IMR-90 (cell line): ENCODE data around the gene MSRB1. TPM values are rescaled to one million over a fixed set of nuclear protein-coding genes. Genes with fewer than 3 reads are reported as not detected.

ENCODE experiments used
- ATAC-seq: fragments of 200-7000 bp; cut with Tn5 transposase; 2 replicates; pipeline ENCODE4 v1.9.1; 2020; ENCODE audit warnings: low read depth, mild to moderate bottlenecking, moderate library complexity
- BruUV-seq: library from RNA; stranded (reverse); fragments of 400-500 nt; replicated peaks from 2 replicates; lab custom pipeline; 2021; lab: Mats Ljungman, UMichigan
- CTCF ChIA-PET: fragments of 300-600 bp; formaldehyde crosslinking; extraction: SDS; loops from one replicate; lab custom pipeline; 2021; ENCODE audit warnings: antibody characterized with exemption; lab: Yijun Ruan, JAX
- POLR2A ChIA-PET: fragments of 300-600 bp; sonication (Branson Sonifier 250); formaldehyde crosslinking; loops from one replicate; lab custom pipeline; 2022; ENCODE audit warnings: antibody characterized with exemption; ENCODE audit not compliant: unreplicated experiment; lab: Charles Lee
- DNase-seq: peaks from one replicate; pipeline ENCODE4 v3.0.0; 2013
- H2AFZ ChIP-seq: replicated peaks from 2 replicates; pipeline ENCODE3; 2013; ENCODE audit warnings: low read length, mild to moderate bottlenecking; ENCODE audit not compliant: poor library complexity
- H2AK5ac ChIP-seq: 2 replicates; pipeline ENCODE4 v1.6.1; 2013; ENCODE audit warnings: low read depth, low read length, inconsistent platforms
- H2AK9ac ChIP-seq: replicated peaks from 2 replicates; pipeline ENCODE3; 2013; ENCODE audit warnings: mild to moderate bottlenecking, low read depth, low read length, moderate library complexity; ENCODE audit not compliant: poor library complexity
- H2BK120ac ChIP-seq: 2 replicates; pipeline ENCODE4 v1.6.1; 2013; ENCODE audit warnings: low read depth, low read length, inconsistent platforms
- H2BK15ac ChIP-seq: 3 replicates; pipeline ENCODE4 v1.6.1; 2013; ENCODE audit warnings: low read depth, low read length, inconsistent platforms
- H2BK20ac ChIP-seq: 2 replicates; pipeline ENCODE4 v1.6.1; 2013; ENCODE audit warnings: low read depth, mild to moderate bottlenecking, inconsistent platforms, low read length, moderate library complexity
- H2BK5ac ChIP-seq: 2 replicates; pipeline ENCODE4 v1.6.1; 2013; ENCODE audit warnings: mild to moderate bottlenecking, low read depth, low read length, inconsistent platforms; ENCODE audit not compliant: poor library complexity, severe bottlenecking
- H3K14ac ChIP-seq: replicated peaks from 2 replicates; pipeline ENCODE4 v1.6.1; 2013; ENCODE audit warnings: low read depth, low read length, inconsistent platforms
- H3K18ac ChIP-seq: 2 replicates; pipeline ENCODE4 v1.6.1; 2013; ENCODE audit warnings: low read depth, low read length, control low read depth
- H3K23ac ChIP-seq: 2 replicates; pipeline ENCODE4 v1.6.1; 2013; ENCODE audit warnings: low read depth, low read length, inconsistent platforms
- H3K27ac ChIP-seq: 2 replicates; pipeline ENCODE4 v1.5.1; 2013; ENCODE audit warnings: mild to moderate bottlenecking, control low read depth, low read length; ENCODE audit not compliant: insufficient read depth
- H3K27me3 ChIP-seq: 2 replicates; pipeline ENCODE4 v1.6.1; 2013; ENCODE audit warnings: low read length; ENCODE audit not compliant: control insufficient read depth, insufficient read depth
- H3K36me3 ChIP-seq: 2 replicates; pipeline ENCODE4 v1.6.1; 2013; ENCODE audit warnings: low read length, mixed read lengths; ENCODE audit not compliant: control insufficient read depth, insufficient read depth
- H3K4ac ChIP-seq: 2 replicates; pipeline ENCODE4 v1.6.1; 2013; ENCODE audit warnings: low read depth, low read length, inconsistent platforms
- H3K4me1 ChIP-seq: 2 replicates; pipeline ENCODE4 v1.6.1; 2013; ENCODE audit warnings: low read length, mixed read lengths; ENCODE audit not compliant: control insufficient read depth, insufficient read depth
- H3K4me2 ChIP-seq: 2 replicates; pipeline ENCODE4 v1.6.1; 2013; ENCODE audit warnings: low read depth, mild to moderate bottlenecking, control low read depth, low read length, moderate library complexity
- H3K4me3 ChIP-seq: 2 replicates; pipeline ENCODE4 v1.5.1; 2013; ENCODE audit warnings: low read depth, mild to moderate bottlenecking, control low read depth, low read length, moderate library complexity; ENCODE audit not compliant: insufficient read depth
- H3K56ac ChIP-seq: 2 replicates; pipeline ENCODE4 v1.6.1; 2013; ENCODE audit warnings: low read length, inconsistent platforms; ENCODE audit not compliant: insufficient read depth; ENCODE audit errors: extremely low read depth
- H3K79me1 ChIP-seq, 2 experiments: 2 replicates each; pipeline ENCODE4 v1.6.1; 2013; ENCODE audit warnings: low read length in 2 of 2, inconsistent platforms in 1 of 2, low read depth in 1 of 2
- H3K9ac ChIP-seq: 2 replicates; pipeline ENCODE4 v1.6.1; 2013; ENCODE audit warnings: low read depth, low read length, control low read depth
- H3K9me1 ChIP-seq: 2 replicates; pipeline ENCODE4 v1.6.1; 2013; ENCODE audit warnings: low read length, inconsistent platforms; ENCODE audit not compliant: insufficient read depth
- H3K9me3 ChIP-seq: 2 replicates; pipeline ENCODE4 v1.6.1; 2013; ENCODE audit warnings: low read length; ENCODE audit not compliant: control insufficient read depth, insufficient read depth
- H4K20me1 ChIP-seq: 2 replicates; pipeline ENCODE4 v1.6.1; 2013; ENCODE audit warnings: low read length, inconsistent platforms; ENCODE audit not compliant: insufficient read depth
- H4K5ac ChIP-seq: 2 replicates; pipeline ENCODE4 v1.6.1; 2013; ENCODE audit warnings: mild to moderate bottlenecking, low read depth, low read length, control low read depth
- H4K8ac ChIP-seq, 2 experiments: 2 replicates each; pipeline ENCODE4 v1.6.1; 2013; ENCODE audit warnings: low read depth in 2 of 2, low read length in 2 of 2, control low read depth in 1 of 2, inconsistent platforms in 1 of 2
- H4K91ac ChIP-seq: 2 replicates; pipeline ENCODE4 v1.6.1; 2013; ENCODE audit warnings: low read depth, low read length, inconsistent platforms; ENCODE audit not compliant: insufficient read depth
- BHLHE40 ChIP-seq: fragments of 150-350 bp; IDR thresholded peaks from 2 replicates; pipeline ENCODE4 v1.6.1; 2016; ENCODE audit warnings: mild to moderate bottlenecking, low read depth, low read length
- CEBPB ChIP-seq: IDR thresholded peaks from 2 replicates; pipeline ENCODE4 v1.6.1; 2012; ENCODE audit warnings: low read depth, low read length, improper control_type of control experiment
- CHD1 ChIP-seq: IDR thresholded peaks from 2 replicates; pipeline ENCODE4 v1.6.1; 2012; ENCODE audit warnings: low read depth, low read length, improper control_type of control experiment
- CTCF ChIP-seq: conservative IDR thresholded peaks from 2 replicates; pipeline ENCODE4 v1.5.1; 2012; ENCODE audit warnings: mild to moderate bottlenecking, low read depth, low read length, improper control_type of control experiment
- ELK1 ChIP-seq: fragments of 150-350 bp; IDR thresholded peaks from 2 replicates; pipeline ENCODE4 v1.6.1; 2016; ENCODE audit warnings: low read depth, mild to moderate bottlenecking, low read length, moderate library complexity, borderline replicate concordance
- FOS ChIP-seq: fragments of 150-350 bp; IDR thresholded peaks from 2 replicates; pipeline ENCODE4 v1.6.1; 2016; ENCODE audit warnings: low read depth, low read length
- MAFK ChIP-seq: IDR thresholded peaks from 2 replicates; pipeline ENCODE4 v1.6.1; 2012; ENCODE audit warnings: low read depth, low read length, improper control_type of control experiment
- MAZ ChIP-seq: IDR thresholded peaks from 2 replicates; pipeline ENCODE4 v1.6.1; 2012; ENCODE audit warnings: low read depth, mild to moderate bottlenecking, low read length, improper control_type of control experiment, moderate library complexity, borderline replicate concordance
- MXI1 ChIP-seq: IDR thresholded peaks from 2 replicates; pipeline ENCODE4 v1.6.1; 2012; ENCODE audit warnings: low read depth, mild to moderate bottlenecking, low read length, moderate library complexity, borderline replicate concordance
- NFE2L2 ChIP-seq: fragments of 150-350 bp; IDR thresholded peaks from 2 replicates; pipeline ENCODE4 v1.6.1; 2016; ENCODE audit warnings: low read depth, mild to moderate bottlenecking, low read length
- POLR2A ChIP-seq: IDR thresholded peaks from 2 replicates; pipeline ENCODE4 v1.6.1; 2012; ENCODE audit warnings: mild to moderate bottlenecking, low read depth, low read length
- RAD21 ChIP-seq: IDR thresholded peaks from 2 replicates; pipeline ENCODE4 v1.6.1; 2012; ENCODE audit warnings: low read length, improper control_type of control experiment
- RCOR1 ChIP-seq: IDR thresholded peaks from 2 replicates; pipeline ENCODE4 v1.6.1; 2012; ENCODE audit warnings: mild to moderate bottlenecking, low read length, improper control_type of control experiment; ENCODE audit not compliant: insufficient replicate concordance
- RFX5 ChIP-seq: IDR thresholded peaks from 2 replicates; pipeline ENCODE4 v1.8.0; 2012; ENCODE audit warnings: low read depth, mild to moderate bottlenecking, low read length, moderate library complexity
- SMC3 ChIP-seq: fragments of 150-350 bp; IDR thresholded peaks from 2 replicates; pipeline ENCODE4 v1.6.1; 2016; ENCODE audit warnings: low read depth, mild to moderate bottlenecking, antibody characterized with exemption, low read length, moderate library complexity
- USF2 ChIP-seq: fragments of 150-350 bp; IDR thresholded peaks from 2 replicates; pipeline ENCODE4 v1.6.1; 2017; ENCODE audit warnings: mild to moderate bottlenecking, antibody characterized with exemption, low read length, low read depth
- WGBS, 2 experiments: methylation state at CpG; one replicate each; pipeline versions ENCODE4 v1.1.5 to v1.1.7; 2013; ENCODE audit warnings: missing lambda C conversion rate in 2 of 2; ENCODE audit not compliant: insufficient read length in 1 of 2; ENCODE audit errors: extremely low coverage in 2 of 2; 5-methylcytosine and 5-hydroxymethylcytosine counted together
- dilution Hi-C: fragments of 300-500 bp; cut with HindIII; formaldehyde crosslinking; loops from one replicate; pipeline ENCODE4 v1.14.3; 2018; ENCODE audit warnings: low sequenced_read_pairs; ENCODE audit not compliant: unreplicated experiment
- in situ Hi-C: fragments of 300-500 bp; cut with MboI; formaldehyde crosslinking; loops from 3 replicates; pipeline ENCODE4 v1.14.3; 2019; ENCODE audit warnings: low sequenced_read_pairs, inconsistent platforms, mixed read lengths
- intact Hi-C: fragments of 100-400 bp; cut with micrococcal nuclease; formaldehyde crosslinking; loops from 2 replicates; pipeline ENCODE4 v1.10.0; 2022
- polyA plus RNA-seq, 3 experiments: library from polyadenylated mRNA; depleted of rRNA; stranded (reverse); fragments of >200 nt; gene quantifications; 2 replicates each; pipeline ENCODE4 v1.2.3, GENCODE V29; 2012; ENCODE audit warnings: low replicate concordance in 1 of 3
- total RNA-seq: library from RNA; depleted of rRNA; stranded (reverse); fragments of >200 nt; gene quantifications from 2 replicates; pipeline ENCODE4 v1.2.3, GENCODE V29; 2012

Gene MSRB1
- total and polyA plus RNA-seq, 2 of the 4 experiments (the other 2 are of a cell fraction): 17.0 to 32.3 TPM

- H4K20me1 ChIP-seq: no peaks in the 10 kb centered on the region
- H3K9me1 ChIP-seq: no peaks in the 10 kb centered on the region
- TF ChIP-seq POLR2A (no peak), ELK1 (no peak), CEBPB (no peak), MAZ (no peak), NFE2L2 (no peak), MAFK (no peak), USF2 (no peak), MXI1 (no peak), RCOR1 (no peak), RAD21 (no peak), BHLHE40 (no peak), SMC3 (no peak), FOS (no peak), CHD1 (no peak), CTCF (no peak), RFX5 (no peak)
- no peak overlapping the region for H3K27ac ChIP-seq
- H4K91ac ChIP-seq: no peak overlapping the region
- no peak overlapping the region for H2BK5ac ChIP-seq
- ChIA-PET POLR2A (interaction anchor here (1.0 kb wide), 1 partner anchor 15 kb away, joined by 3 read pairs; the partner anchor contains the start of gene RPS2), CTCF (no interaction called here)
- no peak overlapping the region for H3K14ac ChIP-seq
- ATAC-seq (no peak), DNase-seq (no peak)
- H4K8ac ChIP-seq: no peak overlapping the region
- H3K36me3 ChIP-seq: no peaks in the 10 kb centered on the region
- no peak overlapping the region for H2AK5ac ChIP-seq
- no peaks in the 10 kb centered on the region for H3K79me1 ChIP-seq
- WGBS, 2 experiments: 50% methylated on average over 1 of the region's 7 CpGs; no CpG with 5 or more reads in 1 of the 2 experiments
- H4K5ac ChIP-seq: no peak overlapping the region
- intact Hi-C loops: no loop called here
- no peak overlapping the region for H2BK20ac ChIP-seq
- no peak overlapping the region for H3K18ac ChIP-seq
- no peaks in the 10 kb centered on the region; the same call in 1 of the 2 replicates for H3K27me3 ChIP-seq
- H2BK15ac ChIP-seq: no peak overlapping the region
- H3K4me3 ChIP-seq: no peak overlapping the region
- no TSS peak for BruUV-seq
- H3K23ac ChIP-seq: no peak overlapping the region
- no peak overlapping the region for H3K56ac ChIP-seq
- in situ Hi-C loops: no loop called here
- H2BK120ac ChIP-seq: no peak overlapping the region
- no peak overlapping the region for H2AFZ ChIP-seq
- dilution Hi-C loops: no loop called here
- H2AK9ac ChIP-seq: no peak overlapping the region
- no peak overlapping the region for H3K9ac ChIP-seq
- no peak overlapping the region for H3K4me2 ChIP-seq
- no peak overlapping the region for H3K4ac ChIP-seq
- no peaks in the 10 kb centered on the region for H3K4me1 ChIP-seq
- H3K9me3 ChIP-seq: no peaks in the 10 kb centered on the region
Measured at GRCh38 chr16:1950047-1950446, 7.0 kb upstream of the MSRB1 start.
